Smooth muscle cell (in vitro differentiated cells): Measurements from ENCODE around the gene RHO. TPM values are rescaled to one million over a fixed set of nuclear protein-coding genes. Genes with fewer than 3 reads are reported as not detected.

Experiments used
- DNase-seq: peaks from one replicate; lab custom pipeline; 2025; ENCODE audit not compliant: unreplicated experiment; lab: John Stamatoyannopoulos, UW
- H2AFZ ChIP-seq: fragments of 200-600 bp; sonication (generic); 2 replicates; pipeline ENCODE4 v1.6.0; 2016; ENCODE audit warnings: antibody characterized with exemption, low read depth, mild to moderate bottlenecking
- H3F3A ChIP-seq: fragments of 200-600 bp; sonication (generic); 2 replicates; pipeline ENCODE4 v1.6.0; 2017; ENCODE audit warnings: antibody characterized with exemption, low read depth
- H3K27ac ChIP-seq: fragments of 200-600 bp; sonication (generic); 2 replicates; pipeline ENCODE4 v1.5.1; 2016; ENCODE audit warnings: low read depth, mild to moderate bottlenecking
- H3K27me3 ChIP-seq: fragments of 200-600 bp; sonication (generic); 2 replicates; pipeline ENCODE4 v1.6.1; 2016; ENCODE audit warnings: low read depth, mild to moderate bottlenecking
- H3K36me3 ChIP-seq: fragments of 200-600 bp; sonication (generic); 2 replicates; pipeline ENCODE4 v1.5.1; 2016; ENCODE audit warnings: low read depth
- H3K4me1 ChIP-seq: fragments of 200-600 bp; sonication (generic); 2 replicates; pipeline ENCODE4 v1.5.1; 2016; ENCODE audit warnings: low read depth
- H3K4me2 ChIP-seq: fragments of 200-600 bp; sonication (generic); 2 replicates; pipeline ENCODE4 v1.6.0; 2016; ENCODE audit warnings: mild to moderate bottlenecking
- H3K4me3 ChIP-seq: fragments of 200-600 bp; sonication (generic); 2 replicates; pipeline ENCODE4 v1.5.1; 2016; ENCODE audit warnings: mild to moderate bottlenecking
- H3K79me2 ChIP-seq: fragments of 200-600 bp; sonication (generic); 2 replicates; pipeline ENCODE4 v1.6.0; 2016; ENCODE audit warnings: low read depth, mild to moderate bottlenecking
- H3K9ac ChIP-seq: fragments of 200-600 bp; sonication (generic); 2 replicates; pipeline ENCODE4 v1.6.0; 2016; ENCODE audit warnings: low read depth
- H3K9me3 ChIP-seq: fragments of 200-600 bp; sonication (generic); replicated peaks from 2 replicates; pipeline ENCODE4 v1.5.1; 2016; ENCODE audit warnings: low read depth
- H4K20me1 ChIP-seq: fragments of 200-600 bp; sonication (generic); 2 replicates; pipeline ENCODE4 v1.6.0; 2016; ENCODE audit warnings: low read depth
- WGBS: methylation state at CpG from one replicate; pipeline ENCODE4 v1.1.7; 2016; ENCODE audit warnings: low lambda C conversion rate; 5-methylcytosine and 5-hydroxymethylcytosine counted together
- polyA plus RNA-seq: library from polyadenylated mRNA; unstranded; fragments of >200 nt; fragmentation: Nextera tagmentation; extraction: Ambion mirVana; gene quantifications from 2 replicates; pipeline ENCODE4 v1.2.1, GENCODE V29; 2016
- total RNA-seq: library from RNA; depleted of rRNA; stranded (reverse); fragments of >200 nt; gene quantifications from 2 replicates; pipeline ENCODE4 v1.2.3, GENCODE V29; 2014
- TF ChIP-seq, protein P1 (sequence below): fragments of 200-600 bp; sonication (generic); IDR thresholded peaks from 2 replicates; pipeline ENCODE4 v1.5.1; 2017; ENCODE audit warnings: borderline replicate concordance, mild to moderate bottlenecking, antibody characterized with exemption; ENCODE audit not compliant: insufficient read depth, poor library complexity, severe bottlenecking

Gene RHO
- total and polyA plus RNA-seq, 2 experiments from 2014 or later, result 0.63 TPM; not detected in 1

DNA sequence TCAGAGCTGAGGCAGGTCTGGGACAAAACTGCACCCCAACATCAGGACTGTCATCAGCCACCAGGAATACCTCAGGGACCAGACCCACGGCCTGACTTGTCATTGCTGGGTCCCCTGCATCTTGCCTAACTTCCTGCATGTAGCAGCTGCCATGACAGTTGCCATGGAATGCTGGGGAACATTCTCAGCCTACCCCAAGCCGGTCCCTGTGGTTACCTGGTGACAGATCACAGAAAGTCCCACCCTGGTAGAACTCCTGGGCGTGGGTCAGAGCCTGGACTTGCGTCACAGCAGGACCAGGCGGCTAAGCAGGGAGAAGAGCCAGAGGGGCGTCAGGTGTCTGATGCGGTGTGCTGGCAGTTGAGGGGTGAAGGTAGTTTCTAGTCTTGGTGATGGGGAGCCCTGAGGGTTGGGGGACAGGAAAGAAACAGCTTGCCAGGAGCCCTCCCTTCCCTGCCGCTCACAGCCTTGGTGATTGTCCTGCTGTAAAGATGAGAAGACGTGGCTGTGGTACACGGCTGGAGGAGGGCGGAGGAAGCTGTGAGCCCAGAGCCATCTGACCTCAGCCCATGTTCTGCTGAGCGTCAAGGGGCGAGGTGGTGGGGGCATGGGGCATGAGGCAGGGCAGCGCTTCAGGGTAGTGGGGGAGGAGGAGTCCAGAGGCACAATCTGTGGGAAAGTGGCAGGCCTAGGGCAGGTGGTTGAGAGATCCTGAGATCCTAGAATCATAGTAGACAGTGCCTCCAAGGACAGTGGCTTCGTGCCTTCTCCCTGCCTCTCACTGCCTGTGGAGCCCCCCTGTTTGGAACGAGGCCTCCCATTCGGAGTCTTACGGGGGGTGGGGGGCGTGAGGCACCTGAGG, 19.9 kb downstream of the RHO start:
- no peak overlapping the region for H3K4me2 ChIP-seq
- H2AFZ ChIP-seq, result no peak overlapping the region
- no peaks in the 10 kb centered on the region for H3K27me3 ChIP-seq
- DNase-seq, result no peak
- H3K4me1 ChIP-seq, result no peaks in the 10 kb centered on the region
- H3K36me3 ChIP-seq, result no peaks in the 10 kb centered on the region
- WGBS, result 80% methylated on average over 19 of the region's 19 CpGs
- TF ChIP-seq, protein P1, sequence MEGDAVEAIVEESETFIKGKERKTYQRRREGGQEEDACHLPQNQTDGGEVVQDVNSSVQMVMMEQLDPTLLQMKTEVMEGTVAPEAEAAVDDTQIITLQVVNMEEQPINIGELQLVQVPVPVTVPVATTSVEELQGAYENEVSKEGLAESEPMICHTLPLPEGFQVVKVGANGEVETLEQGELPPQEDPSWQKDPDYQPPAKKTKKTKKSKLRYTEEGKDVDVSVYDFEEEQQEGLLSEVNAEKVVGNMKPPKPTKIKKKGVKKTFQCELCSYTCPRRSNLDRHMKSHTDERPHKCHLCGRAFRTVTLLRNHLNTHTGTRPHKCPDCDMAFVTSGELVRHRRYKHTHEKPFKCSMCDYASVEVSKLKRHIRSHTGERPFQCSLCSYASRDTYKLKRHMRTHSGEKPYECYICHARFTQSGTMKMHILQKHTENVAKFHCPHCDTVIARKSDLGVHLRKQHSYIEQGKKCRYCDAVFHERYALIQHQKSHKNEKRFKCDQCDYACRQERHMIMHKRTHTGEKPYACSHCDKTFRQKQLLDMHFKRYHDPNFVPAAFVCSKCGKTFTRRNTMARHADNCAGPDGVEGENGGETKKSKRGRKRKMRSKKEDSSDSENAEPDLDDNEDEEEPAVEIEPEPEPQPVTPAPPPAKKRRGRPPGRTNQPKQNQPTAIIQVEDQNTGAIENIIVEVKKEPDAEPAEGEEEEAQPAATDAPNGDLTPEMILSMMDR, result no peak
- no peak overlapping the region for H3K4me3 ChIP-seq
- no peaks in the 10 kb centered on the region for H3K9me3 ChIP-seq
- H3K9ac ChIP-seq, result no peak overlapping the region
- no peak overlapping the region for H3K27ac ChIP-seq
- H3F3A ChIP-seq, result no peaks in the 10 kb centered on the region
- H3K79me2 ChIP-seq, result no peaks in the 10 kb centered on the region
- H4K20me1 ChIP-seq, result no peaks in the 10 kb centered on the region

DNA sequence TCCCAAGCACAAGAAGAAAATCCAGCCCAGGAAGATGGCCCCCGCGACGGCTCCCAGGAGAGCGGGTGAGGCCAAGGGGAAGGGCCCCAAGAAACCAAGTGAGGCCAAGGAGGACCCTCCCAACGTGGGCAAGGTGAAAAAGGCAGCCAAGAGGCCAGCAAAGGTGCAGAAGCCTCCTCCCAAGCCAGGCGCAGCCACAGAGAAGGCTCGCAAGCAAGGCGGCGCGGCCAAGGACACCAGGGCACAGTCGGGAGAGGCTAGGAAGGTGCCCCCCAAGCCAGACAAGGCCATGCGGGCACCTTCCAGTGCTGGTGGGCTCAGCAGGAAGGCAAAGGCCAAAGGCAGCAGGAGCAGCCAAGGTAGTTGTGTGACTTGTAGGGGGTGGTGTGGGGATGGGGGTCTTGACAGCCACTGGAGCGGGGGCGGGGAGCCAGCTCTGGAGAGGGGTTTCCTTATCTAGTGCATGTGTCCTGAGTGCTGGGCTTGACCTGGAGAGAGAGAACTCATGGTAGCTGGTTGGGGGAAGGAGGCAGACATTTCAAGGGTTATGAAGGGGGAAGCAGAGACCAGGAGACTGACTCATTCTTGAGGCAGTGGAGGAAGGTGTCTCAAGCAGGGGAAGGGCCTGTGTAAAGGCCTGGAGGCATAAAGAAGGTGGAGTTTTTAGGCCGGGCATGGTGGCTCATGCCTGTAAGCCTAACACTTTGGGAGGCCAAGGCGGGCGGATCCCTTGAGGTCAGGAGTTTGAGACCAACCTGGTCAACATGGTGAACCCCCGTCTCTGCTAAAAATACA, 20.8 kb downstream of the RHO start:
- H3K27me3 ChIP-seq, result no peaks in the 10 kb centered on the region
- H4K20me1 ChIP-seq, result no peaks in the 10 kb centered on the region
- no peak overlapping the region for H3K4me2 ChIP-seq
- peaks cover 3% of the 10 kb centered on the region for H3F3A ChIP-seq
- no peaks in the 10 kb centered on the region for H3K36me3 ChIP-seq
- DNase-seq, result no peak
- H3K4me1 ChIP-seq, result no peaks in the 10 kb centered on the region
- no peak overlapping the region for H2AFZ ChIP-seq
- 88% methylated on average over 18 of the region's 18 CpGs for WGBS
- H3K27ac ChIP-seq, result no peak overlapping the region
- H3K9me3 ChIP-seq, result no peaks in the 10 kb centered on the region
- no peaks in the 10 kb centered on the region for H3K79me2 ChIP-seq
- TF ChIP-seq, protein P1, result no peak
- no peak overlapping the region for H3K4me3 ChIP-seq
- H3K9ac ChIP-seq, result no peak overlapping the region

DNA sequence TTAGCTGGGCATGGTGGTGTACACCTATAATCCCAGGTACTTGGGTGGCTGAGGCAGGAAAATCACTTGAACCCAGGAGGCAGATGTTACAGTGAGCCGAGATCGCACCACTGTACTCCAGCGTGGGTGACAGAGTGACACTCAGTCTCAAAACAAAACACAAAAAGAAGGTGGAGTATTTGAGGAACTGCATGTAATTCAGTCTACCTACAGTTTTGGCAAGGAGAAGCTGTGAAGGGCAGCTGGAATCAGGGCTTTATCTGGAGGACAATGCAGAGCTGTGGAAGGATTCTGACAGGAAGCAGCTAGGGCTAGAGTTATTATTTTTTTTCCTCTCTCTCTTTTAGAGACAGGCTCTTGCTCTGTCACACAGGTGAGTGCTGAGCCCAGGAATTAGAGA, 21.4 kb downstream of the RHO start:
- peaks cover 8% of the 10 kb centered on the region for H3F3A ChIP-seq
- H3K9me3 ChIP-seq, result no peaks in the 10 kb centered on the region
- no peak overlapping the region for H3K9ac ChIP-seq
- no peak overlapping the region for H3K4me3 ChIP-seq
- H3K36me3 ChIP-seq, result no peaks in the 10 kb centered on the region
- no peaks in the 10 kb centered on the region for H3K27me3 ChIP-seq
- H3K4me1 ChIP-seq, result no peaks in the 10 kb centered on the region
- no peak for DNase-seq
- H3K4me2 ChIP-seq, result no peak overlapping the region
- H3K79me2 ChIP-seq, result no peaks in the 10 kb centered on the region
- TF ChIP-seq, protein P1, result no peak
- H4K20me1 ChIP-seq, result no peaks in the 10 kb centered on the region
- 98% methylated on average over 3 of the region's 3 CpGs for WGBS
- H3K27ac ChIP-seq, result no peak overlapping the region
- H2AFZ ChIP-seq, result no peak overlapping the region
